Measurements from ENCODE around the gene HTRA2.
A peak's percentile ranks its signal among the peaks of the same experiment; 100 is the strongest.

The HTRA2 gene

DNA sequence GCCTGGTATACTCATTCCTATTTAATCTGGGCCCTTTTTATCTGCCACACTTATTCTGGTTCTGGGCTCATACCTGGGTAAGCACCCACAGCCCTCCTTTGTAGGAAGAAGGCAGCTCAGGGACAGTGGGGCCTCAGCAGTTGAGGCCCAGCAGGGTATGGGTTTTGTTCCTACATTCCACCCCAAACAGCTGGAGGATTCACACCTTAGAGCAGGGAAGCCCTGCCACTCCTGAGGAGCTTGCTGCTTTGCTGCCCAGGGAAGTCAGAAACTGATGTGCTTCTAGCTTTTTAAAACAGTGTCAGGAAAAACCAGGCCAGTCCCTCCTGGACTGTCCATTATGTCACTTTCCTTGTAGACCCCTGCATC is 29.2 kb upstream of the HTRA2 start:
- no peak for DNase-seq (ENCODE audit: low read depth in 2 of 2)

GRCh38 chr2:74501335-74502071 is 28.2 kb upstream of the HTRA2 start:
- DNase-seq (ENCODE audit: low read depth in 2 of 2), result no peak

GRCh38 chr2:74502147-74502719 is 27.5 kb upstream of the HTRA2 start:
- DNase-seq (ENCODE audit: low read depth in 2 of 2), result no peak

GRCh38 chr2:74502720-74503505 is 26.8 kb upstream of the HTRA2 start:
- no peak for DNase-seq (ENCODE audit: low read depth in 2 of 2)

GRCh38 chr2:74503506-74504475 is 25.9 kb upstream of the HTRA2 start:
- DNase-seq (ENCODE audit: low read depth in 2 of 2), result no peak

- DNase-seq (ENCODE audit: low read depth in 2 of 2), result no peak
These were observed 25.1 kb upstream of the HTRA2 start for GRCh38 chr2:74504591-74504990.

GRCh38 chr2:74505448-74506246 is 24.1 kb upstream of the HTRA2 start:
- DNase-seq (ENCODE audit: low read depth in 2 of 2), result no peak

DNA sequence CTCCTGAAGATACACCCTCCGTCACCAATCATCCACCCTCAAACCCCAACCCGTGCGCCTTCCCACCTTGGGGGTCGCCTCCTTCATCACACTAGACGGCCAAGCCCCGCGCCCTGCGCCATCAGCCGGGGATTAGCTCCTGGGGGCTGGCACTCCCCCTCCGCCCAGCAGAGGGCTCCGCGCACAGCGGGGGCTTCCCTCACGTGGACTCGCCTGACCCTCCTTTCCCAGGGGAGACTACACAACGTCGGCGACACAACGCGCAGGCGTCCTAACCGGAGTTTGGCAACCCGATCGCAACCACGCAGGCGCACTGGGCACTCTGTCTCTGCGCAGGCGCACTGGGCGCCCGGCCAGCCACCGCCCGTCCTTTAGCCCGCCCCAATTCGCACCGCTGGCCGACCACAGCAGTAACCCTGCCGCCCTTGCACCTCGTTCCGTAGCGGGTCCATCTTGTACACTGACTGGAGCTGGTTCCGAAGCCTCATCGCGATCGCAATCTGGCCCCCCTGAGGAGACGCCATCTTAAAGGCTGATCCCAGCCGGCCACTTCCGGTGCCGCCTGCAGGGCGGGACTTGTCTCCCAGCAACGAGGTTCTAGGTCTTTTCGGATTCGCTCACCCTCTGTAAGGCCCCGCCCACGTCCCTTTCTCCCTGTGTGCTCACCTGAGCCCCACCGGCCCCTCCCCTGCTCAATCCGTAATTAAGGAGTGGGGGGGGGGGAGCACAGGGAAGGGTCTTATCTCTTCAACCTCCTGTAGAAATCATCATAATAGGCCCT is 22.4 kb upstream of the HTRA2 start, which contains the start of gene PCGF1:
PCGF1 (minus strand) TSS at position 551 of the 781 bp plus-strand sequence; CDS start at position 524, 27 bp downstream.
- DNase-seq (ENCODE audit: low read depth in 2 of 2), result peak; percentile 94 to 99

GRCh38 chr2:74507926-74508520 is 21.7 kb upstream of the HTRA2 start:
- no peak for DNase-seq (ENCODE audit: low read depth in 2 of 2)

DNA sequence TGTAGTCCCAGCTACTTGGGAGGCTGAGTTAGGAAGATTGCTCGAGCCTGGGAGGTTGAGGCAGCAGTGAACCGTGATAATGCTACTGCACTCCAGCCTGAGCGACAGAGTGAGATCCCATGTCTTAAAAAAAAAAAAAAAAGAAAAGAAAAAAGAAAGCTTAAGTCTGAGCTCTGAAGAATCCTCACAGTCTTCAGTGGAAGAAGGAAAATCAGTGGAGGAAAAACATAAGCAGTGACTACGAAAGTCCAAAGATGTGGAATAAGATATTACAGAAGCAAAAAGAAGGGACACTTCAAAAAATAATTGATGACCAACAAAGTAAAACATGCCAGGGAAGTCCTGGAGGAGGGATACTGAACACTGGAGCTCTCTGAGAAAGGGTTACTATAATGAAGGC is 19.5 kb upstream of the HTRA2 start:
- no peak for DNase-seq (ENCODE audit: low read depth in 2 of 2)

DNA sequence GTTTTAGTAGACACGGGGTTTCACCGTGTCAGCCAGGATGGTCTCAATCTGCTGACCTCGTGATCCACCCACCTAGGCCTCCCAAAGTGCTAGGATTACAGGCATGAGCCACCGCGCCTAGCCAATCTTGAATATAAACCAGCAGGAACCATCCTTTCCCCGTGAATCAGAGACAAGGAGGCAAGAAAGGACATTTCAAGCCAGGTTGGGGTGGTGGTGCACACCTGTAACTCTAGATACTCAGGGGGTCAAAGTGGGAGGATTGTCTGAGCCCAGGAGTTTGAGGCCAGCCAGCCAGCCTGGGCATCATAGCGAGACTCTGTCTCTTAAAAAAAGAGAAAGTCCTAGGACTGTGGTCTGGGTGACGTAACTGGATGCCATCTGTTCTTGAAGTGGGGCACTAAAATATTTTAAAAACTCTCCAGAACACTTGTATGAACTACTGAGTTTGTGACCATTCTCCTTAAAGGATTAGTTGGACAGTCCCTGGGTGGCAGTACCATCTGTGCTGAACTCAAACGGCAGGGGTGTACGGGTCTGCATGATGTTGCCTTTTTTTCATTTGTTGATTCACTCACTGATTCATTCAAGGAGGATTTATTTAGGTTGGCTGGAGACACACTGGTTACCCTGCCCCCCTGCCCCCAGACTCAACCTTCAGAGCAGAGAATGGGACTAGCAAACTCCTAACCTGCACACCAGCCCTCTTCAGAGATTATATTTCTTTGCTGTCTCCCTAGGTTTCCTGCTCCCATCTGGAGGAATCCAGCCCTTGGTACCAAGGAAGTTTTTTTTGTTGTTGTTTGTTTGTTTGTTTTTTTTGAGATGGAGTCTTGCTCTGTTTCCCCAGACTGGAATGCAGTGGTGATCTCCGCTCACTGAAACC is 18.4 kb upstream of the HTRA2 start:
- no peak for DNase-seq (ENCODE audit: low read depth in 2 of 2)

DNA sequence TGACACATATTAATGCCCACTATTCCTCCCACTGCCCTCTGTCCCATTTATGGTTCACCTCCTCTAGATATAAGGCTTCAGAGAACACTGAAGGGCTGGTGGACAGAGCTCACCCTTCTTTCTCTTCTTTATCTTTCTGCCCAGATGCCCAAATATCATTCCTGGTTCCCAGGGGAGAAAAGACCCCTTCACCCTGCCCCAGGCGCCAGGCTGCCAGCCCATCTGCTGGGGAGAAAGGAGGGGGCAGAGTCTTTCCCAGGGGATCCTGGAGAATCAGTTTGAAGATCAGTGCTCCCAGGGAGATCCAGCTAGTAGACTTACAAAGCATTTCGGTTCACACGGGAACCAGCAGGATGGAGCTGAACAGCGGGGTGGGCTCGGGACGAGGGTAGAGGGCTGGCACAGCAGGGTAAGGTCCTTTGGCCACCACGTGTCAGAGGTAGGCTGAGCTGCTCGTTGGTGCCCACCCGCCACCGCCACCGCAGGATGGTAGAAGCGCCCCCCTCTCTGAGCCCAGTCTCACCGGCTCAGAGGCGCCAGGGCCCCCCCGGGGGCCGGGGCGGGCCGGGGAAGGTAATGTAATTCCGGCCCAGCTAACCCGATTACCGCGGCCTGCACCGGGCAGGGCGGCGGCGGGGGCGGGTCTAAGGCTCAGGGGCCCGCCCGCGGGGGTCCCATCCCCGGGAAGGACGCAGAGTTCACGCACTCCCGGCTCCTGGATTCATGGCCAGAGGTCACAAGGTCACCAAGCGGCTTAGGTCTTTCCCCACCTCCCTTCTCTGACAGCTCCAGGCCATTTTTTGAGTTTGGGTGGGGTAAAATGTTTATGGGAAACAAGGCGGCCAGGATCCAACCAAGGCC is 16.8 kb upstream of the HTRA2 start:
- no peak for DNase-seq (ENCODE audit: low read depth in 2 of 2)

- no peak for DNase-seq (ENCODE audit: low read depth in 2 of 2)
These were observed 15.9 kb upstream of the HTRA2 start for GRCh38 chr2:74513605-74514367.

DNA sequence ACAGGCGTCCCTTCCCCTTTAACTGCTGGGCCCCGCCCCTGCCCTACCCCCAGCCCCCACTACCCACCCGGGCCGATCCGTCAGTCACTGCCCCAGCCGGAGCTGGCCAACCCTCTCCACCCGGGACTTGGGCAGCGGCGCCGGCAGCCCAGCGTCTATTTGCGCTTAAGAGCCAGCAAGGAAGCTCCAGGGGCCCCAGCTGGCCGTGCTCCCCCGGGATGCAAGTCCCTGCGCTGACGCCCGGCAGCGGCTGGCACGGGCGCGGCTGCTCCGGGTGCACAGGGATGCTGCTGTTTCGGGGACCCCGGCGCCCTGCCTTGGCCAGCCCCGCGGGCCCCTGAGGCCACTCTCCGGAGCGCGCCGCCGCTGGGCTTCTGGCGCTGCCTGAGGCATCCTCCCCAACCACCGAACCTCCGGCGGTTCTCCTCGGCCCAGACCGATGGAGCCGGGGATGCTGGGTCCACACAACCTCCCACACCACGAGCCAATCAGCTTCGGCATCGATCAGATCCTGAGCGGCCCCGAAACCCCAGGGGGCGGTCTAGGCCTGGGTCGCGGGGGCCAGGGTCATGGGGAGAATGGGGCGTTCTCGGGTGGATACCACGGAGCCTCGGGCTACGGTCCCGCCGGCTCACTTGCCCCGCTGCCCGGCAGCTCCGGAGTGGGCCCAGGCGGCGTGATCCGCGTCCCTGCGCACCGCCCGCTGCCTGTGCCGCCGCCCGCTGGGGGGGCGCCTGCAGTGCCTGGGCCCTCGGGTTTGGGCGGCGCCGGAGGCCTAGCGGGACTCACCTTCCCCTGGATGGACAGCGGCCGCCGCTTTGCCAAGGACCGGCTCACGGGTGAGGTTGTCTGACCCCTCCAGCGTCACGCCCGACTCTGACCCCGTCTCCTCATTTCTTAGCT is 15.1 kb upstream of the HTRA2 start, which contains the start of gene TLX2:
TLX2 (plus strand) TSS at position 83 of the 903 bp plus-strand sequence; CDS start at position 440, 357 bp downstream.
- DNase-seq (ENCODE audit: low read depth in 2 of 2), result no peak

- DNase-seq (ENCODE audit: low read depth in 2 of 2), result no peak
These were observed 14.3 kb upstream of the HTRA2 start for GRCh38 chr2:74515271-74515980.
